Osteoblast (primary cell): ENCODE data around the gene M1AP. TPM values are rescaled to one million over a fixed set of nuclear protein-coding genes. Genes with fewer than 3 reads are reported as not detected.

ENCODE experiments used
- DNase-seq: peaks from one replicate; pipeline ENCODE4 v3.0.0; 2011; ENCODE audit warnings: low spot score, mixed read lengths; ENCODE audit not compliant: insufficient read length; ENCODE audit errors: missing footprints
- H2AFZ ChIP-seq: 2 replicates; pipeline ENCODE4 v1.6.0; 2011; ENCODE audit warnings: mild to moderate bottlenecking, low read length
- H3K27ac ChIP-seq: 2 replicates; pipeline ENCODE4 v1.5.1; 2011; ENCODE audit warnings: mild to moderate bottlenecking, low read depth, low read length, moderate library complexity
- H3K27me3 ChIP-seq: 2 replicates; pipeline ENCODE4 v1.6.0; 2012; ENCODE audit warnings: mild to moderate bottlenecking, control low read depth, inconsistent platforms, low read length, moderate library complexity; ENCODE audit not compliant: insufficient read depth
- H3K36me3 ChIP-seq: 2 replicates; pipeline ENCODE4 v1.5.1; 2011; ENCODE audit warnings: mild to moderate bottlenecking, low read length, control low read depth, moderate library complexity; ENCODE audit not compliant: insufficient read depth
- H3K4me1 ChIP-seq: 2 replicates; pipeline ENCODE4 v1.5.1; 2011; ENCODE audit warnings: mild to moderate bottlenecking, low read length, control low read depth, moderate library complexity; ENCODE audit not compliant: insufficient read depth
- H3K4me2 ChIP-seq: 2 replicates; pipeline ENCODE4 v1.6.0; 2011; ENCODE audit warnings: mild to moderate bottlenecking, low read length; ENCODE audit not compliant: insufficient read depth
- H3K4me3 ChIP-seq: fragments of 200-600 bp; sonication (generic); 3 replicates; pipeline ENCODE4 v1.5.1; 2012; ENCODE audit warnings: mild to moderate bottlenecking, low read length, inconsistent platforms; ENCODE audit not compliant: insufficient read depth
- H3K79me2 ChIP-seq: 2 replicates; pipeline ENCODE4 v1.6.0; 2012; ENCODE audit warnings: mild to moderate bottlenecking, low read length, control low read depth, inconsistent platforms; ENCODE audit not compliant: insufficient read depth
- H3K9me3 ChIP-seq: 2 replicates; pipeline ENCODE4 v1.5.1; 2011; ENCODE audit warnings: low read depth, low read length, control low read depth
- H4K20me1 ChIP-seq: 2 replicates; pipeline ENCODE4 v1.6.0; 2012; ENCODE audit warnings: mild to moderate bottlenecking, low read length, control low read depth; ENCODE audit not compliant: insufficient read depth
- CTCF ChIP-seq: IDR thresholded peaks from 2 replicates; pipeline ENCODE4 v1.5.1; 2011; ENCODE audit warnings: mild to moderate bottlenecking, low read depth, low read length, moderate library complexity; ENCODE audit errors: extremely low read depth
- total RNA-seq: library from RNA; depleted of rRNA; stranded (reverse); fragments of >200 nt; gene quantifications from 2 replicates; pipeline ENCODE4 v1.2.3, GENCODE V29; 2012

Gene M1AP
- total RNA-seq, 1 donor, result under 0.01 TPM

GRCh38 chr2:74524005-74524404, 124.1 kb downstream of the M1AP start:
- TF ChIP-seq CTCF, result no peak
- Histone ChIP-seq H3K27me3 (peaks cover 18% of the 10 kb centered on the region), H3K4me3 (no peak overlapping the region), H2AFZ (no peak overlapping the region), H3K79me2 (peaks cover 20% of the 10 kb centered on the region), H3K9me3 (no peaks in the 10 kb centered on the region), H3K27ac (no peak overlapping the region), H4K20me1 (peaks cover 14% of the 10 kb centered on the region), H3K36me3 (peaks cover 27% of the 10 kb centered on the region), H3K4me1 (peaks cover 12% of the 10 kb centered on the region), H3K4me2 (no peak overlapping the region)
- peak; percentile 22 for DNase-seq

GRCh38 chr2:74522516-74522915, 125.6 kb downstream of the M1AP start:
- H3K4me3 ChIP-seq, result no peak overlapping the region
- H4K20me1 ChIP-seq, result peaks cover 4% of the 10 kb centered on the region
- no peak for TF ChIP-seq CTCF
- peaks cover 19% of the 10 kb centered on the region for H3K36me3 ChIP-seq
- peaks cover 5% of the 10 kb centered on the region for H3K79me2 ChIP-seq
- peak; percentile 68 for DNase-seq
- H3K4me2 ChIP-seq, result no peak overlapping the region
- H3K27ac ChIP-seq, result no peak overlapping the region
- H3K9me3 ChIP-seq, result no peaks in the 10 kb centered on the region
- no peaks in the 10 kb centered on the region for H3K4me1 ChIP-seq
- no peak overlapping the region for H2AFZ ChIP-seq
- peaks cover 33% of the 10 kb centered on the region for H3K27me3 ChIP-seq

GRCh38 chr2:74516650-74517049, 131.5 kb downstream of the M1AP start:
- no peak overlapping the region for H3K4me3 ChIP-seq
- H3K79me2 ChIP-seq, result no peaks in the 10 kb centered on the region
- no peaks in the 10 kb centered on the region for H3K9me3 ChIP-seq
- no peaks in the 10 kb centered on the region for H3K36me3 ChIP-seq
- H3K27me3 ChIP-seq, result peaks cover 88% of the 10 kb centered on the region
- no peak overlapping the region for H3K4me2 ChIP-seq
- H3K27ac ChIP-seq, result no peak overlapping the region
- no peak overlapping the region for H2AFZ ChIP-seq
- TF ChIP-seq CTCF, result no peak
- peak; percentile 43 for DNase-seq
- no peaks in the 10 kb centered on the region for H4K20me1 ChIP-seq
- H3K4me1 ChIP-seq, result no peaks in the 10 kb centered on the region

GRCh38 chr2:74515981-74516633, 132.0 kb downstream of the M1AP start:
- TF ChIP-seq CTCF, result no peak
- H3K4me2 ChIP-seq, result peak overlapping the region; percentile 27
- H3K4me3 ChIP-seq, result peak overlapping the region; percentile 10

More at GRCh38 chr2:74515981-74516633, 132.0 kb downstream of the M1AP start:
- H3K27ac ChIP-seq, result no peak overlapping the region
- H3K9me3 ChIP-seq, result no peaks in the 10 kb centered on the region
- no peaks in the 10 kb centered on the region for H3K36me3 ChIP-seq
- no peaks in the 10 kb centered on the region for H3K79me2 ChIP-seq
- no peaks in the 10 kb centered on the region for H4K20me1 ChIP-seq
- peaks cover 5% of the 10 kb centered on the region for H3K4me1 ChIP-seq
- peaks cover 93% of the 10 kb centered on the region for H3K27me3 ChIP-seq
- peak; percentile 96 for DNase-seq
- H2AFZ ChIP-seq, result no peak overlapping the region
